ENCODE measurements around the gene KHK.

KHK gene

GRCh38 chr2:27139310-27139709, 52.7 kb downstream of the KHK start, which contains the start of gene PRR30:
Gene PRR30 (minus strand): TSS chr2:27139410. CDS start chr2:27138329, 1,081 bp downstream.
- H3K23ac ChIP-seq (ENCODE audit: low read depth, low read length, poor library complexity), result no peak within 1 kb of the TSS
- peak within 1 kb of the TSS; percentile 29 for H2AFZ ChIP-seq (ENCODE audit: low read length)
- no peak within 1 kb of the TSS for H4K91ac ChIP-seq (ENCODE audit: low read depth, low read length, poor library complexity)
- H2BK5ac ChIP-seq (ENCODE audit: low read length), result no peak within 1 kb of the TSS
- H3K18ac ChIP-seq (ENCODE audit: low read length), result no peak within 1 kb of the TSS
- peak within 1 kb of the TSS; percentile 71 for H2BK15ac ChIP-seq (ENCODE audit: low read length)
- no peak within 1 kb of the TSS for H3K27ac ChIP-seq (replicated peaks; ENCODE audit: low read length)
- no peak within 1 kb of the TSS for H4K8ac ChIP-seq (ENCODE audit: low read depth, low read length)
- no peaks in the 10 kb centered on the region for H3K4me1 ChIP-seq (ENCODE audit: control insufficient read depth in 2 of 2, insufficient read depth in 1 of 2, low read depth in 1 of 2, low read length in 2 of 2)
- no peak within 1 kb of the TSS for H3K9ac ChIP-seq (ENCODE audit: low read depth, low read length, poor library complexity)
- H3K36me3 ChIP-seq (replicated peaks in 1 of 2; ENCODE audit: control insufficient read depth in 2 of 2, insufficient read depth in 2 of 2, low read length in 2 of 2), result no peaks in the 10 kb centered on the region
- no peak within 1 kb of the TSS for H2BK120ac ChIP-seq (ENCODE audit: low read depth, low read length)
- no peak within 1 kb of the TSS for H2AK5ac ChIP-seq (ENCODE audit: low read depth, low read length)
- H3K14ac ChIP-seq (ENCODE audit: low read length), result no peak within 1 kb of the TSS
- no peak for DNase-seq (ENCODE audit: low spot score)
- no peaks in the 10 kb centered on the region for H3K9me3 ChIP-seq (replicated peaks in 1 of 2; ENCODE audit: control insufficient read depth in 2 of 2, insufficient read depth in 1 of 2, low read depth in 1 of 2, low read length in 2 of 2)
- peaks cover 0 to 30% (median 0%) of the 10 kb centered on the region in 3 experiments for H3K27me3 ChIP-seq (ENCODE audit: control insufficient read depth in 3 of 3, insufficient read depth in 3 of 3, low read depth in 1 of 3, low read length in 3 of 3)
- WGBS, 2 donors (ENCODE audit: extremely low coverage in 2 of 2, insufficient read length in 2 of 2, insufficient replicate concordance in 1 of 2), result no CpG with 5 or more reads among the region's 4 CpGs
- no peak within 1 kb of the TSS for H3K4me2 ChIP-seq (ENCODE audit: insufficient read depth, low read length, poor library complexity, severe bottlenecking)
- peak within 1 kb of the TSS; percentile 31 for H2BK12ac ChIP-seq (ENCODE audit: low read length)
- no peak within 1 kb of the TSS for H3K4ac ChIP-seq (ENCODE audit: low read length)
- H3K4me3 ChIP-seq (ENCODE audit: low read length in 2 of 2), result no peak within 1 kb of the TSS
- H3K79me1 ChIP-seq (ENCODE audit: low read depth, low read length), result no peaks in the 10 kb centered on the region

GRCh38 chr2:27143285-27143684, 56.7 kb downstream of the KHK start:
- no peaks in the 10 kb centered on the region for H3K4me1 ChIP-seq (ENCODE audit: control insufficient read depth in 2 of 2, insufficient read depth in 1 of 2, low read depth in 1 of 2, low read length in 2 of 2)
- no peak overlapping the region for H2AK5ac ChIP-seq (ENCODE audit: low read depth, low read length)
- no peak overlapping the region for H4K91ac ChIP-seq (ENCODE audit: low read depth, low read length, poor library complexity)
- H3K9me3 ChIP-seq (replicated peaks in 1 of 2; ENCODE audit: control insufficient read depth in 2 of 2, insufficient read depth in 1 of 2, low read depth in 1 of 2, low read length in 2 of 2), result no peaks in the 10 kb centered on the region
- H3K4me2 ChIP-seq (ENCODE audit: insufficient read depth, low read length, poor library complexity, severe bottlenecking), result no peak overlapping the region
- no peak overlapping the region for H3K18ac ChIP-seq (ENCODE audit: low read length)
- DNase-seq (ENCODE audit: low spot score), result no peak
- H3K23ac ChIP-seq (ENCODE audit: low read depth, low read length, poor library complexity), result no peak overlapping the region
- H4K8ac ChIP-seq (ENCODE audit: low read depth, low read length), result no peak overlapping the region
- H3K27me3 ChIP-seq (ENCODE audit: control insufficient read depth in 3 of 3, insufficient read depth in 3 of 3, low read depth in 1 of 3, low read length in 3 of 3), result peaks cover 0 to 22% (median 0%) of the 10 kb centered on the region in 3 experiments
- H2BK12ac ChIP-seq (ENCODE audit: low read length), result no peak overlapping the region
- no peaks in the 10 kb centered on the region for H3K79me1 ChIP-seq (ENCODE audit: low read depth, low read length)
- no peaks in the 10 kb centered on the region for H3K36me3 ChIP-seq (replicated peaks in 1 of 2; ENCODE audit: control insufficient read depth in 2 of 2, insufficient read depth in 2 of 2, low read length in 2 of 2)
- no peak overlapping the region for H2BK5ac ChIP-seq (ENCODE audit: low read length)
- H3K4ac ChIP-seq (ENCODE audit: low read length), result no peak overlapping the region
- no peak overlapping the region for H2BK120ac ChIP-seq (ENCODE audit: low read depth, low read length)
- WGBS, 2 donors (ENCODE audit: extremely low coverage in 2 of 2, insufficient read length in 2 of 2, insufficient replicate concordance in 1 of 2), result no CpG with 5 or more reads among the region's 1 CpG
- H3K14ac ChIP-seq (ENCODE audit: low read length), result no peak overlapping the region
- no peak overlapping the region for H2AFZ ChIP-seq (ENCODE audit: low read length)
- no peak overlapping the region for H3K4me3 ChIP-seq (ENCODE audit: low read length in 2 of 2)
- no peak overlapping the region for H3K27ac ChIP-seq (replicated peaks; ENCODE audit: low read length)
- no peak overlapping the region for H2BK15ac ChIP-seq (ENCODE audit: low read length)
- H3K9ac ChIP-seq (ENCODE audit: low read depth, low read length, poor library complexity), result no peak overlapping the region

- Histone ChIP-seq H3K36me3 (replicated peaks in 1 of 2; ENCODE audit: control insufficient read depth in 2 of 2, insufficient read depth in 2 of 2, low read length in 2 of 2) (no peaks in the 10 kb centered on the region), H3K79me1 (ENCODE audit: low read depth, low read length) (no peaks in the 10 kb centered on the region), H3K4me2 (ENCODE audit: insufficient read depth, low read length, poor library complexity, severe bottlenecking) (no peak overlapping the region), H3K4ac (ENCODE audit: low read length) (no peak overlapping the region), H4K91ac (ENCODE audit: low read depth, low read length, poor library complexity) (no peak overlapping the region), H2BK12ac (ENCODE audit: low read length) (no peak overlapping the region), H2BK15ac (ENCODE audit: low read length) (no peak overlapping the region), H3K18ac (ENCODE audit: low read length) (no peak overlapping the region), H4K8ac (ENCODE audit: low read depth, low read length) (no peak overlapping the region), H2AFZ (ENCODE audit: low read length) (no peak overlapping the region), H2BK120ac (ENCODE audit: low read depth, low read length) (no peak overlapping the region), H3K14ac (ENCODE audit: low read length) (no peak overlapping the region), H3K23ac (ENCODE audit: low read depth, low read length, poor library complexity) (no peak overlapping the region), H3K4me1 (ENCODE audit: control insufficient read depth in 2 of 2, insufficient read depth in 1 of 2, low read depth in 1 of 2, low read length in 2 of 2) (no peaks in the 10 kb centered on the region), H2AK5ac (ENCODE audit: low read depth, low read length) (no peak overlapping the region), H3K4me3 (ENCODE audit: low read length in 2 of 2) (no peak overlapping the region), H3K9ac (ENCODE audit: low read depth, low read length, poor library complexity) (no peak overlapping the region), H3K27me3 (ENCODE audit: control insufficient read depth in 3 of 3, insufficient read depth in 3 of 3, low read depth in 1 of 3, low read length in 3 of 3) (peaks cover 0 to 34% (median 0%) of the 10 kb centered on the region in 3 experiments), H3K9me3 (replicated peaks in 1 of 2; ENCODE audit: control insufficient read depth in 2 of 2, insufficient read depth in 1 of 2, low read depth in 1 of 2, low read length in 2 of 2) (no peaks in the 10 kb centered on the region), H3K27ac (replicated peaks; ENCODE audit: low read length) (no peak overlapping the region), H2BK5ac (ENCODE audit: low read length) (no peak overlapping the region)
- no peak for DNase-seq (ENCODE audit: low spot score)
- WGBS, 2 donors (ENCODE audit: extremely low coverage in 2 of 2, insufficient read length in 2 of 2, insufficient replicate concordance in 1 of 2), result no CpG with 5 or more reads among the region's 2 CpGs
Measured at GRCh38 chr2:27145682-27146081, 59.1 kb downstream of the KHK start.

GRCh38 chr2:27147935-27148334, 61.4 kb downstream of the KHK start:
- Histone ChIP-seq H3K18ac (ENCODE audit: low read length) (no peak overlapping the region), H3K27me3 (ENCODE audit: control insufficient read depth in 3 of 3, insufficient read depth in 3 of 3, low read depth in 1 of 3, low read length in 3 of 3) (peaks cover 0 to 48% (median 0%) of the 10 kb centered on the region in 3 experiments), H4K91ac (ENCODE audit: low read depth, low read length, poor library complexity) (no peak overlapping the region), H3K27ac (replicated peaks; ENCODE audit: low read length) (no peak overlapping the region), H4K8ac (ENCODE audit: low read depth, low read length) (no peak overlapping the region), H3K9ac (ENCODE audit: low read depth, low read length, poor library complexity) (no peak overlapping the region), H2BK5ac (ENCODE audit: low read length) (no peak overlapping the region), H2BK120ac (ENCODE audit: low read depth, low read length) (no peak overlapping the region), H3K14ac (ENCODE audit: low read length) (no peak overlapping the region), H3K4me1 (ENCODE audit: control insufficient read depth in 2 of 2, insufficient read depth in 1 of 2, low read depth in 1 of 2, low read length in 2 of 2) (no peaks in the 10 kb centered on the region), H3K36me3 (replicated peaks in 1 of 2; ENCODE audit: control insufficient read depth in 2 of 2, insufficient read depth in 2 of 2, low read length in 2 of 2) (no peaks in the 10 kb centered on the region), H3K79me1 (ENCODE audit: low read depth, low read length) (no peaks in the 10 kb centered on the region), H3K9me3 (replicated peaks in 1 of 2; ENCODE audit: control insufficient read depth in 2 of 2, insufficient read depth in 1 of 2, low read depth in 1 of 2, low read length in 2 of 2) (no peaks in the 10 kb centered on the region), H3K23ac (ENCODE audit: low read depth, low read length, poor library complexity) (no peak overlapping the region), H2AK5ac (ENCODE audit: low read depth, low read length) (no peak overlapping the region), H3K4me3 (ENCODE audit: low read length in 2 of 2) (no peak overlapping the region), H2AFZ (ENCODE audit: low read length) (no peak overlapping the region), H2BK12ac (ENCODE audit: low read length) (no peak overlapping the region), H3K4ac (ENCODE audit: low read length) (no peak overlapping the region), H3K4me2 (ENCODE audit: insufficient read depth, low read length, poor library complexity, severe bottlenecking) (no peak overlapping the region), H2BK15ac (ENCODE audit: low read length) (no peak overlapping the region)
- no CpG with 5 or more reads among the region's 8 CpGs for WGBS, 2 donors (ENCODE audit: extremely low coverage in 2 of 2, insufficient read length in 2 of 2, insufficient replicate concordance in 1 of 2)
- no peak for DNase-seq (ENCODE audit: low spot score)

Data from neuronal stem cell (in vitro differentiated cells).